Femur (tissue), 1 donor: ENCODE results near the gene RTCA.
"Not testable (repeated sequence)": the region's sequence is repeated elsewhere in the genome, so short reads cannot be mapped to it uniquely, and the experiment has no call there.

ENCODE experiments used
- DNase-seq: peaks from one replicate; pipeline ENCODE4 v3.0.0-alpha.2; 2017

RTCA gene

DNA sequence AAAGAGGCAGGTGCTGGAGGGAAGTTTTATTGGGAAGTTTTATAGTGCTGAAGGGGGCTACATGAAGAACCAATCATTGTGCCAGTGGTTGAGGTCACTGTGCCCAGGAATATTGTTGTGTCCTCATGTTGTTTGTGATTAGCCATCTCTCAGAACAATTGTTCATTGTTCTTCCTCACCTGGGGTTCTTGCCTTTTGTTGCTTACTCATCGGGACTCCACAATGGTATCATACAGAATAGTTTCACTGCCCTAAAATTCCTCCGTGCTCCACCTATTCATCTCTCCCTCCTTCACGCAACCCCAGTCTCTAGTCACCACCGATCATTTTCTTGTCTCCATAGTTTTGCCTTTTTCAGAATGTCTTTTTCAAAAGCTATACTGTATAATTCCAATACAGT is 47.4 kb downstream of the RTCA start:
- no peak for DNase-seq

DNA sequence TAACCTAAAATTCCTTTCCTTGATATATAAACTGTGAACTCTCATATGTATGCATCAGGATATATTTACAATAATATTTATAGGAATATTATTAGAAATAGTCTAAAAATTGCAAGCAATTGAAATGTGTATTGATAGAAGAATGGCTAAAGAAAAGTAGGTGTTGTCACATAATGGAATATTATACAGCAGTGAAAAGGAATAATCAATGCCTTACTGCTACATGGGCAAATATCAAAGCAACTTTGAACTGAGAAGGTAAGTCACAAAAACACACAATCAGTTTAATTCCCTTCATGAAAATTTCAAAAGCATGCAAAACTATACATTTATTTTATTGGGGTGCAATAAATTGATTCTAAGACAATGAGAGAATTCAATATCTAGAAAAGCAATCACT is 50.6 kb downstream of the RTCA start:
- no peak for DNase-seq

DNA sequence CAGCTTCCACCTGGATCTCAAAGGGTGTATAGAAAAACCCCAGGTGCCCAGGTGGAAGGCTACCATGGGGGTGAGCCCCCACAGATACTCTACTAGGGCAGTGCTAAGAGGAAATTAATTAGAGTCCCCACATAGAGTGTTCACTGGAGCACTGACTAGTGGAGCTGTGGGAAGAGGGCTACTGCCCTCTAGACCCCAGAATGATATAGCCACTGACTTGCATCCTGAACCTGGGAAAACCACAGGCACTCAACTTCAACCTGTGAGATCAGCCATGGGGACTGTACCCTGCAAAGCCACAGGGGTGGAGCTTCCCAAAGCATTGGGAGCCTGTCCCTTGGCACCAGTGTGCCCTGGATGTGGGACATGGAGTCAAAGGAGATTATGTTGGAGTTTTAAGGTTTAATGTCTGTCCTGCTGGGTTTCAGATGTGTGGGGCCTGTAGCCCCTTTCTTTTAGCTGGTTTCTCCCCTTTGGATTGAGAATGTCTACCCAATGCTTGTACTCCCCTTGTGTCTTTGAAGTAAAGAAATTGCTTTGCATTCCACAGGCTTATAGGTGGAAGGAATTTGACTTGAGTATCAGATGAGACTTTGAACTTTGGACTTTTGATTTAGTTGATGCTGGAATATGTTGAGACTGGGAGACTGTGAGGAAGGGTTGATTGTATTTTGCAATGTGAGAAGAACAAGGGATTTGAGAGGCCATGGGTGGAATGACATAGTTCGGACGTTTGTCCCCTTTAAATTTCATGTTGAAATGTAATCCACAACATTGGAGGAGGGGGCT is 54.5 kb downstream of the RTCA start:
- no peak for DNase-seq

DNA sequence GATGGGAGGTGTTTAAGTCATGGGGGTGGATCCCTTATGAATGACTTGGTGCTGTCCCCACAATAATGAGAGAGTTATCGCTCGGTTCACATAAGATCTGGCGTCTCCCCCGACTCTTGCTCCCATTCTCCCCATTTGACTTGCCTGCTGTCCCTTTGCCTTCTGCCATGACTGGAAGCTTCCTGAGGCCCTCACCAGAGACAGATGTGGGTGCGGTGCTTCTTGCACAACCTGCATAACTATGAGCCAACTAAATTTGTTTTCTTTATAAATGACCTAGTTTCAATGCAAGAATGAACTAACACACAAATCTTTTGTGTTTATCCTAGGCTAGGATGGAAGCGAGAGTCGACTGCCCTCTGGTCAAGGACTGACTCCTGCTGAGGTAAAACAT is 55.1 kb downstream of the RTCA start:
- no peak for DNase-seq

DNA sequence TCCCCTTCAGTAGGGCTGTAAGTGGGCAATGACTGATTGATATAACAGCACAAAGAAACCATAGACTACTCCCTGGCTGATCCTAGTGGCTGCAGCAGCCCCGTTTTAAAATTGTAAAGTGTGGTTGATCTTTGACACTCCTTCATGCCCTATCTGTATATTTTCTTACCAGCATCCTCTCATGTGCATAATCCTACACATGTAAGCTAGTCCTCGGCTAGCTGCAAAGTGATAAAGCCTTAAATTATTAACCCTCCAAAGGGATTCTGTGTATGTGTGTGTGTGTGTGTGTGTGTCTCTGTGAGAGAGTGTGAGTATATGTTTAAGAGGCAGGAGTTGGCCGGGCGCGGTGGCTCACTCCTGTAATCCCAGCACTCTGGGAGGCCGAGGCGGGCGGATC is 55.5 kb downstream of the RTCA start:
- DNase-seq: no peak

DNA sequence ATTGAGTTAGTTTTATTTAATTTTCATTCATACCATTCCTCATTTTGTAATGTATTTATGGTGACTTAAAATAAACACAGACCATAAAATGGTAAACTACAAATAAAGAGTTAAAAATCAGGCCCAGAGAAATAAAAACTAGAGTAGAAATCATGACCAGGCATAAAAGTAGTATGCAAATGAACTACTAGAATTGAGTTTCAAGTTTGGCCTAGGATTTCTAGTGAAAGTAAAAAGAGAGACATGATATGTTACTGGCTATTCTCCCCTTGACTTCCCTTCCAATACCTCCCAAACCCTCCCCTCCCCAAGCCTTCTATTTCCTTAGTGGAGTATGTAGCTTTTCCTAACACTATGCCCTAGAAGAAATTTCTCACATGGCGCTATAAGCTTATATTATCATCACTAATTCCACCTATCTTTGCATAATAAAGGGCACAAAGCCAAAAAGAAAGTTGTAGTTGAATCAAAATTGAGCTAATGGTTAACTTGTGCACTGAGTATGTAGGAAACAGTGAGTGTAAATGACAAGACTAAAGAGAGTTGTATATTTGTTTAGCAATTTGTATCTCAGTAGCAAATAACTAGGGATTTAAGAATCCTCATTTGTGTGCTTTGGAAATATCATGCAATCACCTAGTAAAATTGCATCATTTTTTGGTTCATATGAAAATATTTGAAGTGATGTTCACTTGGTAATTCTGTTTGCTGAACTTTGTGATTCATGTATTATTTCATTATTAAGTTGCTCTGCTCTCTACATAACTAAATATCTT is 56.6 kb downstream of the RTCA start:
- DNase-seq: no peak

DNA sequence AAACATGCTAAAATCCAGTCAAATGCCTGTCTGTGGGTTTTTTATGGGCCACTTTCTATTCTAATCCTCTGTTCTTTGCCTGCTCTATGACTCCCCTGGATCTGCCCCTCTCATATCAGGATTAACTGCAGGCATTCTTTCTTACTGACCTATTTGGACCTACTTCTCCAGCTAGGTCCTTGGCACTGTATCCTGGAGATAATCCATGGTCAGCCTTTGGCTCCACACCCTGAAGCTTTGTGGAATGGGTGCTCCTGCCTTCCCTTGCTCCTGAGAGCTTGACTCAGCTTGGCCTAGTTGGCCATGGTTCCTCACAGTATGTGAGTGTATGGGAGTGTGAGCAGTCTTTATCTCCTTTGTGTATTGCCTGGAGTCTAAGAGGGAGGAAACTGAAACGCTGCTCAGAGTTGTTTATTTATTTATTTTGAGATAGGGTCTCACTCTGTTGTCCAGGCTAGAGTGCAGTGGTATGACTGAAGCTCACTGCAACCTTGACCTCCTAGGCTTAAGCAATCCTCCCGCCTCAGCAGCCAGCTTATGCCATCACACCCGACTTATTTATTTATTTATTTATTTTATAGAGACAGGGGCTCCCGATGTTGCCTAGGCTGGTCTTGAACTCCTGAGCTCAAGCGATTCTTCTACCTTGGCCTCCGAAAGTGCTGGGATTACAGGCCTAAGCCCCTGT is 57.5 kb downstream of the RTCA start:
- DNase-seq: no peak

DNA sequence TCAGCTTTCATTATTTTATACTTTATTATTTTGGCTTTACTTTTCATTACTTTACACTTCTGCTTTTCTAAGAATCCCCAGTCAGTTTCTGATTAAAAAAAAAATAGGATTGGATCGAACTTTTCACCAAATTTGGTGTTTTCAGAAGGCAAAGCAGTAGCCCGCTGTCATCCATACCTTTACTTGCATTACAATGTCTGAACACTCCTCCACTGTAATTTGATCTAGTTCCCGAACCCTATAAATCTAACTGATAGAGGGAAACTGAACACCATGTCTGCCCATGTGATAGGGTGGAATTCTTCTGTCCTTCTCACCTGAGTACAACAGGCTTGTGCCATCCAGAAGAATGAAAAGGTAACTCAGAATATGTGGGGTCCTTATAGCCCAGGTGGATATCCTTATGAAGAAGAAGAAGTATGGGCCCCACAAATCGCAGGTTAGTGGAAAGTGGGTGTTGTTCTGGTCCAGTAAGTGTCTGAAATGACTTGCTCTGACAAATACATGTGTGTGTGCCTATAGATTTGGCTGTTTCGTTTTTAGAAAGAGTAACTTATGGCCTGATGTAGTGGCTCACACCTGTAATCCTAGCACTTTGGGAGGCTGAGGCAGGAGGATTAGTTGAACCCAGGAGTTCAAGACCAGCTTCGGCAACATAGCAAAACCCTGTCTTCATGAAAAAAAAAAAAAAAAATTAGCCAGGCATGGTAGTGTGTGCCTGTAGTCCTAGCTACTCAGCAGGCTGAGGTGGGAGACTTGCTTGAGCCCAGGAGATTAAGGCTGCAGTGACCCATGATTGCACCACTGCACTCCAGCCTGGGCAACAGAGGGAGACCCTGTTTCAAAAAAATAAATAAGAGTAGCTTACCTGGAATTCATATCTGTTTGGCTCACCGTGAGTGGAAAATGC is 59.7 kb downstream of the RTCA start:
- no peak for DNase-seq

DNA sequence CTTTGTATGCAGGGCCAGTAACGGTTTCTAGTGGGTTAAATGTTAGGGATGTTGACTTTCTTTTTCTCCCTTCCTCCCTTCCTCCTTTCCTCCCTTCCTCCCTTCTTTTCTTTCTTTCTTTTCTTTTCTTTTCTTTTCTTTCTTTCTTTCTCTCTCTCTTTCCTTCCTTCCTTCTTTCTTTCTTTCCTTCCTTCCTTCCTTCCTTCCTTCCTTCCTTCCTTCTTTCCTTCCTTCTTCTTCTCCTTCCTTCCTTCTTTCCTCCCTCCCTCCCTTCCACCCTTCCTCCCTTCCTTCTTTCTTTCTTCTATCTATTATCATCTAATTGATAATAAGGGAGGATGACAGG is 60.3 kb downstream of the RTCA start:
- DNase-seq: not testable (repeated sequence)

DNA sequence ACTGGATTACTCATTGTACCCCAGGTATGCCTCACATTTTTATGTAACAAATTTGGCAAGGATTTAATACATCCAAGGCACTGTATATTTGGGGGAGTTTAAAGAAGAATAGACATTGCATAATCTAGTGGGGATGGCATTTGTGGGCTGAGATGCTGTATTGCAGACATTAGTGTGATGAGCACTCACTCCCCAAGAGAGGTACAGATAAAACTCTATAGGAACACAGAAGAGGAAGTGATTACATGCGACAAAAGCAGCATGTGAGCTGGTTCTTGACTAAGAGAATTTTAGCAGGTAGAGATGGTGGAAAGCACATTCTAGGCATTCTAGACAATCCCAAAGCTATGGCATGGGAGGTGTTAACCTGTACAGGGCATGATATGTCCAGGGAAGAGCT is 62.1 kb downstream of the RTCA start:
- DNase-seq: no peak

DNA sequence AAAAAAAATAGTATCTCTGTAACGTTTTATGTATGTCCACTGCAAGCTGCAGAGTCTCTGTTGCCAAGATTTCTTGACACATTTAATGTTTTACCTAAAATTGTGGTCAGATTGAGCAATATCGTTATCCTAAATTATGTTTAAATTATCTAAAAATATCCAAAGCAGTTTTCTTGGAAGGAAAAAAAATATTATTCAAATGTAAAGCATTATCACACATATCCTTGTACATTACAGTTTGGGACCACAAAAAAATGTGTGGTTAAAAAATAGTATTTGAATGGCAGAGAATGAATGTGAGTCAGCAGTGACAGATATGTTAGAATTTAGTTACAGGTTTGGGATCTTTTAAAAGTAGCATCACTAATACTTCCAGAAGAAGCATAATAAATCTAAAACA is 65.1 kb downstream of the RTCA start:
- DNase-seq: not testable (repeated sequence)

DNA sequence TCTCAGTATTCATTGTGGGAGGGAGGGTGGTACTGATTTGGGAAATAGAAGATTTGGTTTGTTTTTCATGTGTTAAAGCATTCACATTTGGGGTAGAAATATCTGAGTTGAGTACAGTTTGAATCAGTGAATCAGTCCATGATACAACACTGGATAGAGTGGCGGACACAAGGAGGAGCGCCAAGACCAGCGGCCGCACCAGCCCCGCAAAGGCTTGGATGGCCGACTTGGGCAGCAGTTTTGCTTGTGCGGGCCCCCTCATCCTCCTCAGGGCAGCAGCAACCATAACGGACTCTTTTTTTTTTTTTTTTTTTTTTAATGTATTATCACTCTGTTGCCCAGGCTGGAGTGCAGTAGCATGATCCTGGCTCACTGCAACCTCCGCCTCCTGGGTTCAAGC is 66.3 kb downstream of the RTCA start:
- no peak for DNase-seq

DNA sequence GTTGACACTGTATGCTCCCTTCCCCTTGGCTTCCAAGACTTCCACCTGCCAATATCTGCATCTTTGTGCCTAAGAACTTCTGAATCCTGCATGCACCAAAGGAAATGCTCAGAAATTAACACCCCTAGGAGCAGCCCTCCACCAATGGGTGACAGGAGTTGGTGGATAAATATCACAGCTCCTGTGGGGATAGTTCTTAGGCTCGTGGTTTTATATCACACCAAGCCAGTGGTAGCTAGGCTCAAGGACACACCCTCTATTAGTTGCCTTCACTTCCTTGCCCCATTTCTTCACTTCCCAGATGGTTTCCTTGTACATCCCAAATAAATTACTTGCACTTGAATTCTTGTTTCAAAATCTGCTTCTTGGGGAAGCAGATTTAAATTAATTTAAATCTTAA is 69.4 kb downstream of the RTCA start:
- DNase-seq: no peak

DNA sequence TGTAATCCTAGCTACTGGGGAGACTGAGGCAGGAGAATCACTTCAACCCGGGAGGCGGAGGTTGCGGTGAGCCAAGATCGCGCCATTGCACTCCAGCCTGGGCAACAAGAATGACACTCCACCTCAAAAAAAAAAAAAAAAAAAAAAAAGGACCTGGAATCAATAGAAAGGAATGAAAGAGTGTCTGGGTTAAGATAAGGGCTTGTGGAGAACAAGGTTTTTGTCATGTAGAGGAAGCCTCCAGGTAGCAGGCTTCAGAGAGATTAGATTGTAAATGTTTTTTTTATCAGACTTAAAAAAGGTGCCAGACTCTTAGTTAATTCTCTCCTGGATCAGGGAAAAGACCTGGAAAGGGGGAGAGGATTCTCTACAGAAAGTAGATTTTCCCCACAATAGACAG is 71.9 kb downstream of the RTCA start:
- DNase-seq: not testable (repeated sequence)

DNA sequence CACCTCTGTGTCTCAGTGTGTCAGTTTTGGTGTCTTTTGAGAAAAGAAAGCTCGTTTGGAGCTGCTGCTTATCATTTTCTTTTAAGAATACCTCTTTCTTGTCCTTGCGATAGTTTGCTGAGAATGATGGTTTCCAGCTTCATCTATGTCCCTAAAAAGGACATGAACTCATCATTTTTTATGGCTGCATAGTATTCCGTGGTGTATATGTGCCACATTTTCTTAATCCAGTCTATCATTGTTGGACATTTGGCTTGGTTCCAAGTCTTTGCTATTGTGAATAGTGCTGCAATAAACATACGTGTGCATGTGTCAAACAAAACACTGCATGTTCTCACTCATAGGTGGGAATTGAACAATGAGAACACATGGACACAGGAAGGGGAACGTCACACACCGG is 73.7 kb downstream of the RTCA start:
- DNase-seq: not testable (repeated sequence)

DNA sequence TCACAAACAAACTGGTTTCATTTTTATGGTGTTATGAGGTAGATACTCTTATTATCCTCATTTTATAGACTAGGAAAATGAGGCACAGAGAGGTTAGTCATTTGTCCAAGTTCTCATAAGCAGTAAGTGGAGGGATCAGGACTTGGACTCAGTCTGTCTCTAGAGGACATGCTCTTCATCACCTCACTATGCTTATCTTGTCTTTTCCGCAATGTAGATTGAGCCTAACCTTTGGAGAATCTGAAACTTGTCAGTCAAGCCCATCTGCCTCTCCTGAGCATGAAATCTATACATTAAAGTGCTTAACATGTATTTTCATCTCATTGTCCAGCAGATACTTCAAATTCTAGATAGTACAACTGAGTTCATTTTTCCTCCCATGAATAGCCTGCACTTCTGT is 74.5 kb downstream of the RTCA start:
- no peak for DNase-seq

DNA sequence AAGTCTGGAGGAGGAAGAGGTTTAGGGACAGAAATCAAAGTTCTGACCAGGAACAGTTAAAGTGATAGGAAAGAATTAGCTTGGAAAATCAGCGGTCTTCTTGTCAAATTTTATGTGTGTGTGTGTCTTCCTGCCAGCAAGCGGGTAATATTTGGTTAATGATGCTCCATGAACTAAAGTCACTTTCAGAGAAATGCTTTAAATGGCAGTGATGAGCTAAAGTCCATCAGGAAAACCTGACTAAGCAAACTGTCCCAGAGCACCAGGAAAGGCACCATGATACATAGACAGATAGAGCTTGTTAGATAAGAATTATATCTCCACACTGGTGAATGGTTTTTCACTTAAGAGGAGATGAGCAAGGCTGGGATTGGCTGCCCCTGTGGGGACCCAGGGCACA is 76.3 kb downstream of the RTCA start:
- DNase-seq: no peak
